Measurements from ENCODE around the gene CRYL1. TPM values are rescaled to one million over a fixed set of nuclear protein-coding genes. Genes with fewer than 3 reads are reported as not detected.

Gene CRYL1
- total and polyA plus RNA-seq, 7 donors: 33.0 to 183 (median 53.5) TPM

- Histone ChIP-seq H3K27ac (peak overlapping the region in 2 of 4 donors; percentile 71 to 80), H3K4me3 (no peak overlapping the region), H3K4me1 (peaks cover 0 to 19% (median 8%) of the 10 kb centered on the region in 4 donors), H3K27me3 (peaks cover 0 to 2% (median 0%) of the 10 kb centered on the region in 3 donors), H3K9me3 (no peaks in the 10 kb centered on the region), H3K36me3 (no peaks in the 10 kb centered on the region)
- WGBS, 2 donors: 97% methylated on average over 7 of the region's 7 CpGs
- no peak for TF ChIP-seq CTCF (IDR thresholded peaks at IDR 0.05)
- no peak for TF ChIP-seq POLR2A (IDR thresholded peaks at IDR 0.05)
- TF ChIP-seq POLR2AphosphoS5 (IDR thresholded peaks at IDR 0.05): no peak
- TF ChIP-seq EP300 (IDR thresholded peaks at IDR 0.05): no peak
- intact Hi-C loops (cut with DNase I): no loop called here
- DNase-seq: no peak
Measured at GRCh38 chr13:20418953-20419352, 106.7 kb downstream of the CRYL1 start.

- DNase-seq: no peak
- peaks cover 0 to 19% (median 8%) of the 10 kb centered on the region in 4 donors for H3K4me1 ChIP-seq
- no peaks in the 10 kb centered on the region for H3K9me3 ChIP-seq
- 92 to 96% methylated on average over 14 of the region's 14 CpGs for WGBS, 2 donors
- no peak overlapping the region for H3K27ac ChIP-seq
- no peaks in the 10 kb centered on the region for H3K36me3 ChIP-seq
- no peak overlapping the region for H3K4me3 ChIP-seq
- H3K27me3 ChIP-seq: peaks cover 0 to 2% (median 0%) of the 10 kb centered on the region in 3 donors
- TF ChIP-seq POLR2A (IDR thresholded peaks at IDR 0.05) (no peak), CTCF (IDR thresholded peaks at IDR 0.05) (no peak)
- intact Hi-C loops (cut with DNase I): no loop called here
Measured at GRCh38 chr13:20416223-20416745, 109.4 kb downstream of the CRYL1 start.

- Histone ChIP-seq H3K4me3 (no peak overlapping the region), H3K4me1 (peaks cover 0 to 19% (median 8%) of the 10 kb centered on the region in 4 donors), H3K27me3 (peaks cover 0 to 2% (median 0%) of the 10 kb centered on the region in 3 donors), H3K9me3 (no peaks in the 10 kb centered on the region), H3K36me3 (no peaks in the 10 kb centered on the region), H3K27ac (no peak overlapping the region)
- intact Hi-C loops (cut with DNase I): no loop called here
- WGBS, 2 donors: 83 to 96% methylated on average over 27 of the region's 27 CpGs
- DNase-seq: no peak
- no peak for TF ChIP-seq CTCF (IDR thresholded peaks at IDR 0.05)
- no peak for TF ChIP-seq EP300 (IDR thresholded peaks at IDR 0.05)
- TF ChIP-seq POLR2AphosphoS5 (IDR thresholded peaks at IDR 0.05): no peak
- no peak for TF ChIP-seq POLR2A (IDR thresholded peaks at IDR 0.05)
Measured at GRCh38 chr13:20415694-20416107, 110.0 kb downstream of the CRYL1 start.

- TF ChIP-seq POLR2A (IDR thresholded peaks at IDR 0.05) (no peak), POLR2AphosphoS5 (IDR thresholded peaks at IDR 0.05) (no peak), CTCF (IDR thresholded peaks at IDR 0.05) (no peak), EP300 (IDR thresholded peaks at IDR 0.05) (no peak)
- DNase-seq: no peak
- intact Hi-C loops (cut with DNase I): no loop called here
Measured at GRCh38 chr13:20415306-20415679, 110.4 kb downstream of the CRYL1 start.

More at GRCh38 chr13:20415306-20415679, 110.4 kb downstream of the CRYL1 start:
- peaks cover 0 to 2% (median 0%) of the 10 kb centered on the region in 3 donors for H3K27me3 ChIP-seq
- no peaks in the 10 kb centered on the region for H3K9me3 ChIP-seq
- no peak overlapping the region for H3K4me3 ChIP-seq
- WGBS, 2 donors: 52 to 80% methylated on average over 31 of the region's 31 CpGs
- H3K27ac ChIP-seq: no peak overlapping the region
- H3K4me1 ChIP-seq: peaks cover 0 to 18% (median 7%) of the 10 kb centered on the region in 4 donors
- H3K36me3 ChIP-seq: no peaks in the 10 kb centered on the region

All from sigmoid colon (tissue), 7 donors.